C4-2B (cell line): ENCODE data around the gene EPHA7.

Experiments
- CTCF ChIP-seq: fragments of 450-650 bp; conservative IDR thresholded peaks from 2 replicates; pipeline ENCODE4 v1.5.1; 2017; ENCODE audit warnings: mild to moderate bottlenecking
- ZFX ChIP-seq: fragments of 450-650 bp; IDR thresholded peaks from 2 replicates; pipeline ENCODE4 v1.6.1; 2017

- TF ChIP-seq CTCF (no peak), ZFX (no peak)
Measured at GRCh38 chr6:93248631-93249030, 170.7 kb downstream of the EPHA7 start.
